GM19455 (cell line): ENCODE data around the gene AFF3.

Experiments used
- ATAC-seq: cut with Tn5 transposase; IDR thresholded peaks from one replicate; pipeline ENCODE4 v1.9.1; 2021; ENCODE audit not compliant: unreplicated experiment

AFF3 gene

DNA sequence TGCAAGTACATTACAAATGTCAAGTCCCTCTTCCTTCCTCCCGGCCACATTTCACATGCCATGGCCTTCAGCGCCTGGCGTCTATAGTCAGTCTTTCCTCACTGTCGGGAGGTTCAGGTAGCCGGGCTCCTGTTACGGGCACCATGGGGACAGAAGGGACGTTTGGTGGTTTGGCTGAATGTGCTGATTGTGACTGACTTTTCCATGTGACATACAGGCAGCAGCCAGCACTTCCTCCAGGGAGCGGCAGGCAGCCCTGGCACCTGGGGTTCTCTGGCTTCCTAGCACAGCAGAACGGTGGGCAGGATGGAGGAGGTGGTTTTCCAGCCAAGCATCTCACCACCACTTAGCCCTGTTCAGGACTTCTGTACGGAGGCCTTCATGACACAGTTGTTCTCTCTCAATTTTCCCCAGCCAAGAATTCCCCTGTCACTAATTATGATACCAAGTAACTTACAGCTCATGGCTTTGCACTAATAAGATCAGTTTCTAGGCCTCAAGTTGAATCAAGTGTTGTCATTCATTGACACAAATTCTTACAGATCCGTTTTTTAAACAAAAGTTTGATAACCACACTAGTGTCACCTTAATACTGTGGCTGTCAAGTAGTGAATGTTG, 568.6 kb downstream of the AFF3 start:
- ATAC-seq = no peak

DNA sequence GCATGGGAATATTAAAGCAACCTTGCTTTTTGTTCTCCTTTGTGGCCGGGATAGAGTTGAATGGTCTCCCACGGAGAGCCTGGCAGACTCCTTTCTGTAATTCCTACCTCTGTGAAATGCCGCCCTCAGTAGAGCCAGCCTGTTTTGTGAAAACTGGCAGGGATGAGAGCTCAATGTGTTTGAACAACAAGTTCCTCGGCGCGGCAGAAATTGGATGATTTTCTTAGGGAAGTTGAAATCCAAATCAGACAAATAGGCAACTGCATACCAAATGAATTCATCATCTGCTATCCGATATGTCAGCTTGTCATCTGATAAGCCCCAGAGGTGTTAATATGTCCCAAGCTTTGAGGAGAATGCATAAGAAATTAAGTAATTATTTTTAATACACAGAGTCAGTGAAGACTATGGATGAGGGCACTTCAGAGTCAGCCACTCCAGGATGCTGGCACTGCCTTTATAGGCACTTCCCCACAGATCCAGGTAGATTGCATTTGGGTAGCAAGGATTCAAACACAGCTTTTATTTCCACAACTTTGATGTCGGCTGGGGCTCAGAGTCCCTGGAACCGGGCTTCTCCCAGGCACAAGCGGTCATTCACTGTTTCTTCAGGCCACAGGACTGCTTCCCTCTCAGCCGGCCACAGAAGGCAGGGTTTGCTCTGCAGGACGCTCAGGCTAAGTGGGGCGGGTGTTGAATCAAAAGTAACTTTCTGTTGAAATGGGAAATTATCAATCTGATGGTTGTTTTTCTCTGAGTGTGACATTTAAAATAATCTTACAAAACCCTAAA, 569.8 kb downstream of the AFF3 start:
- ATAC-seq = no peak

DNA sequence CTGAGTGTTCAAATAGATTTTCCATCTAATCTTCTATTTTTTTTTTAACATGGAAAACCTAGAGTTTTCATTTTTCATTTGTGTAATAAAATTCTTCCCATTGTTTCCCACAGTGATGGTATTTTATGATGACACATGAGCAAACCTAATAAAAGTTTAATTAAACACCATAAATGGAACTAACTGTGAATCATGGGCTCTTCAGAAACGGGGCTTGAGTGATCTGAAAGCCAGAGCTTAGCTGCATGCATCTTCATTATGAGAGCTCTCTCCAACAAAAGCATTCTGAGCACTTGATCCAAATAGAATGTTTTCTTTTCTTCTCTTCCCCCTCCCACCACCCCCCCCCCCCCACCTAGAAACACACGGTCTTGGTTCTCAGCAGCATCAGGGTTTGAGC, 570.4 kb downstream of the AFF3 start:
- no peak for ATAC-seq

DNA sequence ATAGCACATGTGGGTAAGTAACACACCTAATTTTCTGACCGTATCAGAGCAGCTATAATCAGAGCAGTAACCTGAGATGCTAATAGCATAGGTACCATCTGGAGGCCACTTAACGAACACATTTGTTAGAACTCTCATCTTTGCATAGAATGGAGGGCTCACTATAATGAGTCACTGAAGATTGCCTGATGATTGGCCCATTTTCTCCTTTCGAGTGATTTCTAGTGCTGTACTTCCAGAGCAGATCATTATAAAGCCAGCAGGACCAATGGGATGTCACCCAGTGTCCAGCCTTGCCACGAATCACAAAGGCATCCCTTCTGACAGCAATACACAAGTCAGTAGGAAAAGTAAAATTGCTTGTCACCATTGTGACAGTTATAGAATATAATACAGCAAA, 570.9 kb downstream of the AFF3 start:
- no peak for ATAC-seq

DNA sequence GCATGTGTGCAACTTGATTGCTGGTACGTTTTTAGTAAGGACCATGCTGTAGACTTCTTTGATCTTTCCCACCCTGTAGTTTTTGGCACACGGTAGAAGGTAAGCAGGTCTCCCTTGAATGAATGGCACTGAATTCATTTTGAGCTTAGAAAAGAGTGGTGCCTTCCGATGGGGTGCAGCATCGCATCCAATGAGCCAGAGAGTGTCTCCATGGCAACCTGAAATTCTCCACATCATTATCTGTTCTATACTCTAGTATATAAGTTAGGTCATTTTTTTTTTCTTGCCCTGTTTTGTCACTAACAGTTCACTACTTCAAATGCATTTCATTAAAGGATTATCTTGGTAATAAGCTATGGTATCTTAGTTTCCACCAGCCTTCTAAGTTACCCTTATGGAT, 571.4 kb downstream of the AFF3 start:
- ATAC-seq = no peak

DNA sequence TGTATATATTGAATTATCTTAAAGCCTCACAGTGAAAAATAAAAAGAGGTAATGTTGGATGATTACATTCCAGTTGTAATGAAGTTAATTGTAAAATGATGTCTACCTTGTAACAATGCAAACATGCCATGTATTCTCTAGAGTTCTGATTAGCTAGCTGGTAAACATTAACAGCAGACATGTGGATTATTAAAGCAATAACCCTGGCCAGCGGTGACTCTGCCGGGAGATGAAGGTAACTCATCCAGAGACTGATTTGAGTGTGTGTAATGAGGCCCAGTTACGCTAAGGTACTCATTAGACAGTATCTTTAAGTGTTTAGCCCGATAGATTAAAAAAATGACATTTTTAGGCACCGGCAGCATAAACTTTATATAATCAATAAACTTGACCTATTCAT, 573.0 kb downstream of the AFF3 start:
- no peak for ATAC-seq

DNA sequence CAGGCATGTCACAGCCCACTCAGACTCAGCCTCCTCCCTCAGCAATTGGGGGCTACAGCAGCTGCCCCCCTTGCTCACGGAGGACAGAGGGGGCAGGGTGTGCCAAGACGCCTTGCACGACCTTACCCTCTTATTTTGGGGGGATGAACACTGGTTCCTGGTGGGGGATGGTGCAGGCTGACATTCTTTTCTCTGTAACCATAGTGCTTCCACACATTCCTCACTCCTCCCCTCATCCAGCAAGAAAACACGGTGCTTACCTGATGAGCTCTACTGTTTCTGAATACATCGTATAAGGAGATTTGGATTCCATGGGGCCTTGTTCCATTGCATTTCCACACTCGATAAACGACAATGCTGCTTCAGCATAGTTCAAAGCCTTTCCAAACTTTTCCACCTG, 577.2 kb downstream of the AFF3 start:
- ATAC-seq = no peak

DNA sequence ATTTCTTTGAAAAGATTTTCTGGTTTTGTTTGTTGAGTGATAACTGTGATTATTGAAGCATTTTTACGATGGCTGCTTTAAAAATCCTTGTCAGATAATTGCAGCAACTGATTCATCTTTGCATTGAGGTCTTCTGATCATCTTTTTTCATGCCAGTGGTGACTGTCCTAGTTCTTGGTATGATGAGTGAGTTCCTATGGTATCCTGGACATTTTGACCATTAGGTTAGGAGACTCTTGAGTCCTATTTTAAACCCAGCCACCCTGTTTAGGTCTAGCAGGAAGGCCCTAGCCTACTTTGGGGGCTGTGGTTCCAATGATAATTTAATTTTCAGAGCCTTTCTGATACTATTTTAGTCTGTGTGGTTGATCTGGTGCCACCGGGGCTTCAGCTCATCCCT, 579.9 kb downstream of the AFF3 start:
- ATAC-seq = no peak

DNA sequence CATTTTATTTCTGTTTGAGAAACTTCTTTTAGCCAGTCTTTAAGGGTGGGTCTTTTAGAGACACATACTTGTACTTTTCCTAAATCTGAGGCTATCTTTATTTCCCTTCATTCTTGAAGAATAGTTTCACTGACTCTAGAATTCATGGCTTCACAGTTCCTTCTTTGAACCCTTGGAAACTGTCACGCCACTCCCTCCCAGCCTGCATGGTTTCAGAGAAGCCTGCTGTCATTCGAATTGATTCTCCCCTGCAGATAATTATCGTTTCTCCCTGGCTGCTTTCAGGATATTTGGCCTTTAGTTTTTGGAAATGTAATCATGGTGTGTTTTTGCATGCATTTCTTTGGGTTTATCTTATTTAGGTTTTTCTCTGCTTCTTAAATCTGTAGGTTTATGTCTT, 580.6 kb downstream of the AFF3 start:
- ATAC-seq = no peak

DNA sequence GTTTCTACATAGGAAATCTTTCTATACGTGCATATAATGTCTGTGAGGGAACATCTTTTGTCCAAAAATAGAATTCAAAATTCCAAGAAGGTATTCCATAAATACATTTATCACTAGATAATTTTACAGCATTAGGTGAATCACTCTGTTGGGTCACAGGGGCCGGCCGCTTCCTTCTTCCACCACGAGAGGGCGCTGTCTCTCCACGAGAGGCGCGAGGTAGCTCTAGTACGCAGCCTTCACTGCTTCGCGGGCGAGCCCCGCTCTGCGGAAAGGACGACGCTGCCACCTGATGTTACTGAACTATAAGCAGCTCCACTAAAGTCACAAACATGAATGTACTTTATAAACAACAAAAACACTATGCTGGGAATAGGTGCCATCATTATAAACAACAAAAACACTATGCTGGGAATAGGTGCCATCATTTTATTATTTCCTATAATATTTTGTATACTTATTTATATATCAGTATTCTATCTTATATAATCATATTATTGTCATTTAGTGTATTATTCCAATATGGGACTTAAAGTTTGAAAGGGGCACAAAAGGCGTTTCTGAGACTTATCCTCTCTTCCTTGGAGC, 583.2 kb downstream of the AFF3 start:
- ATAC-seq = no peak

DNA sequence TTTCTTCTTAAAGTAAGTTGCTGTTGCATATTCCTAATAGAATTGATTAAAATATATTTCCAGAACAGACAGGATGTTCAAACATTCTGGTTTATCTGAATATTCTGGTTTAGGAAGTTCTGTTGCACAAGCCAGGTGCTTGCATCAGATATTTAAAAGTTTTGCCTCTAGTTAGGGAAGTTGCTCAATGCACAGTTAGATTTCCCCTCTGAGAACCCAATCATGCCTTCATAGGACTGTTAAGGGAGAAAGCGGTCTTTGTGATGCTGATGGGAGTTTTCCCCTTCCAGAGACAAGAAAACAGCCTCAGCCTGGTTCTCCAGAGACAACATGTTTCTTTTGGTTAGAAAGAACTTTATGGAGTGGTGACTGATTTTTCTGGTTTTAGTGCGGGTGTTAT, 587.0 kb downstream of the AFF3 start:
- no peak for ATAC-seq

DNA sequence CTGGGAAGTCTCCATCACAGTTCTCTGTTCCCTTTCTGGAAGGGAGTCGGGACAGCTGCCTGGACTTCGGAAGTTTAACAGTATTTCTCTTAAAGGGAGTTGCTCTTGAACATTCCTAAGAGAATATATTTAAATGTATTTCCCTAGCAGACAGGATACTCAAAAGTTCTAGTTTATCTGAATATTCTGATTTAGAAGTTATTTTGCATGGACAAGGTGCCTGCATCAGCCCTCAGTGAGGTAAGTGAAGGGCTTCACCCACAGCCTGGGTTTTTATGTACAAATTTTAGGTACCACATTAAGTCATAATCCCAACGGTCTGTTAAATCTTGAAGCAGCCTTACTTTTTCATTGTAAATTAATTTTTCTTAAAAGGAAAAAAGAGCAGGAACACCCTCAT, 587.5 kb downstream of the AFF3 start:
- no peak for ATAC-seq

DNA sequence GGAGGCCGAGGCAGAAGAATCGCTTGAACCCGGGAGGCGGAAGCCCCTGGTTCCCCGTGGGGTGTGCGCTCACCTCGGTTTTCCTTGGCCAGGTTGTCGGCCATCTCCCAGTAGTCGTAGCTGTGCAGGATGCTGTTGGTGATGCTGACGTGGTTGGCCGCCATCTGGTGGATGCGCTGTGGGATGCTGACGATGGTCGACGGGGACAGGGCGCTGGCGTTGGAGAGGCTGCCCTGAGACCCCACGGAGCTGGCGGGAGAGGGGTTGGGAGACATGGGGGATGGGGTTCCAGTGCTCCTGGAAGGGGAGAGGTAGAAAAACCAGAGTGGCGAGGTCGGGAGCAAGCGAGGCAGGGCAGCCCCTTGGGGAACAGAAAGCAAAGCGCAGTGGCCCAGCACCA, 588.2 kb downstream of the AFF3 start:
- ATAC-seq = no peak

DNA sequence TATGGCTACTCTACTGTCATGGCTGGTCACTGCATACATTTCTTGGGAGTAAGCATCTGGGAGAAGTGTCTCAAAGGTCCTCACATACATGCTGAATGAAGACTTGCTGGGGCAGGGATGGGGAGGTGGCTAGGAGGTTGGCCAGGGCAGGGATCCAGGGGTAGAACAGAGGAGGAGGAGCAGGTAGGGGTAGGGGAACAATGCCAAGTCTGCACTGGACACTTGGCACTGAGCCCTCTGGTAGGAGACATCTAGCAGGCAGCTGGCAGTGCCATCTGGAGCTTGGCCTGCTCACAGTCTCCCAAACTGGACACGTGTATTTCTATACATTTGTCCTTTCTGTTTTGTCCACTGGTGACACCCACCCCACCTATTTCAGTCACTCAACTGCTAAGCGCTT, 589.9 kb downstream of the AFF3 start:
- ATAC-seq = no peak

DNA sequence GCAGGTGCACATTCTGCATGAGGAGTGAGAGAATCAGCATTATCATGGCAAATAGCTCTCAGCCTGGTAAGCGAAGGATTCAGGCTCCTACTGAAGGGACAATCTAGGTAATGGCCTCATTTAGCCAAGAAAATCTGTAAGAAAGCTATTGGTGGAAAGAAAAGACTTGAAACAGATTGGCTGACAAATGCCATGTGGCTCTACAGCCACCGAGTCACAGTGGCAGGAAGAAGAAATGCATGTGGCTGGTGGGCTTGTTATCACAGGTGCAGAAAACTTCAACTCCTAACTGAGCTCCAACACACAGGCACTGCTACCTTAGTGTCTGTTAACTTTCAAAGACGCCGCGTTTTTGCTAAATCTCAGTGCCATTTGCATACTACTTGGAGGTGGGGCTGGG, 592.0 kb downstream of the AFF3 start:
- ATAC-seq = no peak

DNA sequence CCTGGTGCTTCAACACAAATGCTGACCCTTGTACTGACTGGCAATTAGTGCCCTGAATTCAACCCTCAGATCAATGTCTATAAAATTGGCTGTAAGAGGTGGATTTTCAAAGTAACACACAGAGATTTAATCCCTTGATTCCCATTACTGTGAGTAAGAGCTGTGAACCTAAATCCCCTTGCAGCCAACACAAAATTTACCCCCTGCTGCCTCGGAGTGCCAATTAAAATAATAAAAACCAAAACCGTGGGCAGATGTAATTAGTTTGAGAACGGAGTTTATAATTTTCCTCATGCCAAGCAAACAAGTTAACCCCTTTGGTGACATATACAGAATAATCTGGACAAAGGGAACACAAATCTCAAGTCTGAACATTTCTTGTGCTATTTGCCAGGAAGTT, 596.8 kb downstream of the AFF3 start:
- no peak for ATAC-seq

DNA sequence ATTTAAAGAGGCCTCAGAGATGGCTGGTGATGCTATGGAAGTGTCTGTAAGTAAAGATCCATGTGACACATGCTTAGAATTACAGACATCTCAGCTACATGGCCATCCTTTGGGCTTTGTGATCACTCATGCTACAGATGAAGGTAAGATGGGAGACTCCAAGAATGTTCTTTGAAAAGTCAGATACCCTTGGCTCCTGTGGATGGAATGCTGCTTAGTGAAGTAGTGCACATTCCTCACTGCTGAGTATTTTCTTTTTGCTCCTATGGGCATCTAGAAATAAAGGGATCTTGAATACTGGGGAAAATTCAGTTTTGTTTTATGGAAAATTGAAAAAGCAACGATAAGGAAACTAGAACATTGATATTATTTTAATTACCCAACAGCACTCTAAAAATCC, 597.3 kb downstream of the AFF3 start:
- ATAC-seq = no peak

DNA sequence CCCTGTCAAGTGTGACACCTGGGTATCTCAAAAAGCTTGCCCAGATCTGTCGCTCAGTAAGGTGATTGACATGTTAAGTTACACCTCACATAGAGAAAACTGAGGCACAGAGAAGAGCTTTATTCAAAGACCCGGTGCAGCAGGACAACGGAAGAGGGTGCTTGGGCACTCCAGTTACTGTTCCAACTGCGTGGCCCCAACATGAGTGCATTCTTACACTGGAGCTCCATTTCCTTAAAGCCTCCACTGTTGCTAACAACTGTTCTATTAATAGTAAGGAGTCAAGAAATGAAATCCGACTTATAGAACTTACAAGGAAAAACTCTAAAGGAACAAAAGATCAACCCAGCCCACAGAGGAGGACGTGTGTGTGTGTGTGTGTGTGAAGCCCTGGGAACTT, 597.8 kb downstream of the AFF3 start:
- no peak for ATAC-seq

DNA sequence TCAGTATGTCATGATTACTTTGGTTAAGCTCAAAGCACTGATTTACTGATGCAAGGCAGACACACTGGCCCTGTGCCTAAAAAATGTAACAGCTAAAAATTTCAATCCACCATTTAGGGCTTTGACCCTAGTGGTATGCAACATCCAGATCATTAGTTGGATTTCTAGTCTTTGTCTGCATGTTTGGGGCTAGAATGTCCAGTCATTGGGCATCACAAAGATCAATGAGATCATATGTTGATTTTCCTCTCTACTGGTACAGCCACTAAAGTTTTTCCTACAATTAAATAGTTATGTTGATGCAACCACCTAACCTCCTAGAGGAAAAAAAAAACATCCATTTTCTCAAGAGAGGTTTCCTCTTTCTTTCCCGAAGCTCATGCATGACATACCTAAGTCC, 599.1 kb downstream of the AFF3 start:
- no peak for ATAC-seq

DNA sequence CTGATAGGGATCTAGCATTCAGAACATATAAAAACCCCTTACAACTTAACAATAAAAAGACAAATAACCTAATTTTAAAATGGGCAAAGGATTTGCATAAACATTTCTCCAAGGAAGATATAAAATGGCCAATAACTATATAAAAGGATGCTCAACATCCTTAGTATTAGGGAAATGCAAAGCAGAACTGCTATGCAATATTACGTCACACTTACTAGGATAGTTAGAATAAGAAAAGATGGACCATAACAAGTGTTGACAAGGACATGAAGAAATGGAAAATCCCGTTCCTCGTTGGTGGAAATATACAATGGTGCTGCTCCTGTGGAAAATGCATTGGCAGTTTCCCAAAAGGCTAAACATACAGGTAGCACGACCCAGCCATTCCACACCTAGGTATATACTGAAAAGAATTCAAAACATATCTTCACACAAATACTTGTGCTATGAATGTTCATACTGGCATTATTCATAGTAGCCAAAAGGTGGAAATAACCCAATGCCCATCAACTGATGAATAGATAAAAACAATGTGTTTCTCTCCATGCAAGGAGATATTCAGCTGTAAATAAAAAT, 604.4 kb downstream of the AFF3 start:
- ATAC-seq = no peak

DNA sequence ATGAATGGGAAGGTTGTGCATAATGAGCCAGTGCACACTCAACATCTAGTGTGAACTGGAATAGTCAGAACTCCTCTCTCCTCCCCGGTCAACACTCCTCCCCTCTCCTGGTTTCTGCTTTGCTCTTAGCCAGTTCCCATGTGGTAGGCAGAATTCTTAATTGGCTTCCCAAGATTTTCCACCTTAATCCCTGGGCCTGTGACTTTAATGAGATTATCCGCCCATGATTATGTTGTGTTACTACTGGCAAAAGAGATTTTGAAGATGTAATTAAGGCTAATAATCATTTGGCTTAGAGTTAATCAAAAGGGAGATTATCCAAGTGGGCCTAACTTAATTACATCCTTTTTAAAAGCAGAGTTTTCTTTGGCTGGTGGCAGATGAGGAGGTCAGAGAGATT, 618.3 kb downstream of the AFF3 start:
- no peak for ATAC-seq

DNA sequence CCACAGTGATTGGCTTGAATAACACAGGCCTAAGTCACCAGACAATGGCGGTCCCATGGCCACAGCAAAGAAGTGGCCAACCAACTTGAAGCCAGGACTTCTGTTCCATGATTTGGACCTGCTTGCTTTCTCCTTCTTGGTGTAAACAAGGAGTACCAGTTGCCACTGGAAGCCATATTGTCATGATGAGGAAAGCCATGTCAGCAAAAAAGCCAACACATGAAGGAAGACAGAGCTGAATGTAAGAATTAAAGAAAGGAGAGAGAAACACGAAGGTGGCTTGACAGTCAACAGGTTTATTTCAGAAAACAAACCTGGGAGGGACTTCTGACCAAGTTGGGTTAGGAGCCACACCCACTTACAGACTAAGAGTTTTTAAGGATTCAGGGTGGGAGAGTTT, 620.2 kb downstream of the AFF3 start:
- no peak for ATAC-seq
